B cell (primary cell): ENCODE data around the gene KRTAP10-2. TPM values are rescaled to one million over a fixed set of nuclear protein-coding genes. Genes with fewer than 3 reads are reported as not detected.
"Not testable (repeated sequence)": the region's sequence is repeated elsewhere in the genome, so short reads cannot be mapped to it uniquely, and the experiment has no call there.

Experiments used
- ATAC-seq: fragments of 200-7000 bp; cut with Tn5 transposase; one replicate; pipeline ENCODE4 v1.10.0; 2021; ENCODE audit warnings: low read depth, mild to moderate bottlenecking, moderate number of reproducible peaks, moderate library complexity
- CTCF ChIA-PET: fragments of 350-600 bp; sonication (Branson Sonifier 250); formaldehyde crosslinking; loops from one replicate; lab custom pipeline; 2021; ENCODE audit warnings: antibody characterized with exemption, inconsistent platforms; lab: Charles Lee
- POLR2A ChIA-PET: fragments of 350-600 bp; sonication (Branson Sonifier 250); formaldehyde crosslinking; loops from one replicate; lab custom pipeline; 2021; ENCODE audit warnings: antibody characterized with exemption; lab: Charles Lee
- DNase-seq: peaks from one replicate; pipeline ENCODE4 v3.0.0; 2013
- H2AFZ ChIP-seq: 2 replicates; pipeline ENCODE4 v1.6.1; 2012; ENCODE audit warnings: mild to moderate bottlenecking, low read depth, low read length; ENCODE audit not compliant: insufficient read depth, poor library complexity, severe bottlenecking
- H3K27ac ChIP-seq, 2 donors: 1 replicate in 1 of 2; 2 replicates in 1 of 2; pipeline ENCODE4 v1.5.1; 2012 to 2013; ENCODE audit warnings: low read length in 2 of 2, mild to moderate bottlenecking in 2 of 2, moderate library complexity in 1 of 2
- H3K27me3 ChIP-seq, 4 experiments: fragments of 200-600 bp in 1 of 4; sonication (generic) in 1 of 4; replicated peaks in 1 of 4; 1 replicate in 2 of 4; 2 replicates in 2 of 4; pipeline versions ENCODE4 v1.6.1 to v1.7.0; 2013 to 2016; ENCODE audit warnings: low read length in 3 of 4, mild to moderate bottlenecking in 2 of 4, mixed read lengths in 1 of 4, moderate library complexity in 1 of 4; ENCODE audit not compliant: insufficient read depth in 4 of 4, control insufficient read depth in 3 of 4; ENCODE audit errors: control extremely low read depth in 1 of 4
- H3K36me3 ChIP-seq, 2 experiments: replicated peaks in 1 of 2; 1 replicate in 1 of 2; 2 replicates in 1 of 2; pipeline versions ENCODE4 v1.6.1 to v1.7.1; 2013; ENCODE audit warnings: low read length in 1 of 2; ENCODE audit not compliant: insufficient read depth in 2 of 2, control insufficient read depth in 1 of 2; ENCODE audit errors: control extremely low read depth in 1 of 2, extremely low read depth in 1 of 2
- H3K4me1 ChIP-seq, 2 donors: fragments of 200-600 bp in 1 of 2; sonication (generic) in 1 of 2; 1 replicate in 1 of 2; 2 replicates in 1 of 2; pipeline versions ENCODE4 v1.5.1 to v1.6.1; 2013 to 2017; ENCODE audit warnings: low read length in 2 of 2; ENCODE audit not compliant: control insufficient read depth in 2 of 2, insufficient read depth in 2 of 2
- H3K4me2 ChIP-seq: replicated peaks from 2 replicates; pipeline ENCODE3; 2012; ENCODE audit warnings: mild to moderate bottlenecking, low read depth, low read length; ENCODE audit not compliant: poor library complexity, severe bottlenecking
- H3K4me3 ChIP-seq, 5 experiments: fragments of 200-600 bp in 1 of 5; sonication (generic) in 1 of 5; 1 replicate in 3 of 5; 2 replicates in 2 of 5; pipeline versions ENCODE4 v1.5.1 to v1.7.0; 2011 to 2016; ENCODE audit warnings: low read length in 4 of 5, mild to moderate bottlenecking in 4 of 5, low read depth in 2 of 5, control low read depth in 1 of 5, moderate library complexity in 1 of 5; ENCODE audit not compliant: insufficient read depth in 1 of 5; ENCODE audit errors: control extremely low read depth in 1 of 5, extremely low read depth in 1 of 5
- H3K79me2 ChIP-seq: fragments of 200-600 bp; sonication (generic); one replicate; pipeline ENCODE4 v1.6.0; 2016; ENCODE audit warnings: low read length; ENCODE audit not compliant: control insufficient read depth, insufficient read depth
- H3K9ac ChIP-seq: fragments of 200-600 bp; sonication (generic); 2 replicates; pipeline ENCODE4 v1.6.1; 2017; ENCODE audit warnings: mild to moderate bottlenecking, low read length, moderate library complexity
- H3K9me3 ChIP-seq, 3 donors: one replicate each; pipeline versions ENCODE4 v1.6.1 to v1.7.1; 2013; ENCODE audit warnings: low read length in 2 of 3; ENCODE audit not compliant: control insufficient read depth in 2 of 3, insufficient read depth in 1 of 3; ENCODE audit errors: control extremely low read depth in 1 of 3
- H4K20me1 ChIP-seq: 2 replicates; pipeline ENCODE4 v1.6.0; 2012; ENCODE audit warnings: mild to moderate bottlenecking, low read length; ENCODE audit not compliant: insufficient read depth, control insufficient read depth, poor library complexity, severe bottlenecking
- H3K27ac Mint-ChIP-seq: one replicate; pipeline ENCODE4 v1.8.0; 2021; ENCODE audit warnings: mixed read lengths
- H3K27me3 Mint-ChIP-seq: one replicate; pipeline ENCODE4 v1.8.0; 2021; ENCODE audit warnings: mixed read lengths
- H3K4me1 Mint-ChIP-seq: one replicate; pipeline ENCODE4 v1.8.0; 2021; ENCODE audit warnings: mixed read lengths
- H3K4me3 Mint-ChIP-seq: one replicate; pipeline ENCODE4 v1.8.0; 2021; ENCODE audit warnings: mixed read lengths
- H3K9me3 Mint-ChIP-seq: one replicate; pipeline ENCODE4 v1.8.0; 2022; ENCODE audit warnings: mixed read lengths; ENCODE audit not compliant: insufficient read depth
- EZH2 ChIP-seq: IDR thresholded peaks from 2 replicates; pipeline ENCODE4 v1.6.1; 2012; ENCODE audit warnings: borderline replicate concordance, low read depth, mild to moderate bottlenecking, moderate library complexity, low read length; ENCODE audit not compliant: insufficient read depth, poor library complexity, severe bottlenecking
- WGBS: methylation state at CpG from one replicate; pipeline ENCODE4 v1.1.5; 2013; ENCODE audit warnings: missing lambda C conversion rate; ENCODE audit not compliant: insufficient coverage; 5-methylcytosine and 5-hydroxymethylcytosine counted together
- intact Hi-C: fragments of 100-400 bp; cut with micrococcal nuclease; formaldehyde crosslinking; loops from one replicate; pipeline ENCODE4 v1.10.0; 2022
- polyA plus RNA-seq: library from polyadenylated mRNA; depleted of rRNA; stranded (reverse); fragments of >200 nt; gene quantifications from 2 replicates; pipeline ENCODE4 v1.2.3, GENCODE V29; 2012
- total RNA-seq, 2 donors: library from RNA; stranded (reverse); fragments of 120-200 nt in 1 of 2; gene quantifications; 1 replicate in 1 of 2; 2 replicates in 1 of 2; pipeline versions ENCODE4 v1.2.3 to v1.2.4, GENCODE V29; 2013 to 2022
- TF ChIP-seq, protein P1 (sequence below): fragments of 200-600 bp; IDR thresholded peaks from one replicate; pipeline ENCODE4 v1.8.0; 2022; ENCODE audit warnings: antibody characterized with exemption, mild to moderate bottlenecking

Gene KRTAP10-2
- total and polyA plus RNA-seq, 2 donors (not counting 1 experiment from before 2014, with no cell fraction given), result not detected

DNA sequence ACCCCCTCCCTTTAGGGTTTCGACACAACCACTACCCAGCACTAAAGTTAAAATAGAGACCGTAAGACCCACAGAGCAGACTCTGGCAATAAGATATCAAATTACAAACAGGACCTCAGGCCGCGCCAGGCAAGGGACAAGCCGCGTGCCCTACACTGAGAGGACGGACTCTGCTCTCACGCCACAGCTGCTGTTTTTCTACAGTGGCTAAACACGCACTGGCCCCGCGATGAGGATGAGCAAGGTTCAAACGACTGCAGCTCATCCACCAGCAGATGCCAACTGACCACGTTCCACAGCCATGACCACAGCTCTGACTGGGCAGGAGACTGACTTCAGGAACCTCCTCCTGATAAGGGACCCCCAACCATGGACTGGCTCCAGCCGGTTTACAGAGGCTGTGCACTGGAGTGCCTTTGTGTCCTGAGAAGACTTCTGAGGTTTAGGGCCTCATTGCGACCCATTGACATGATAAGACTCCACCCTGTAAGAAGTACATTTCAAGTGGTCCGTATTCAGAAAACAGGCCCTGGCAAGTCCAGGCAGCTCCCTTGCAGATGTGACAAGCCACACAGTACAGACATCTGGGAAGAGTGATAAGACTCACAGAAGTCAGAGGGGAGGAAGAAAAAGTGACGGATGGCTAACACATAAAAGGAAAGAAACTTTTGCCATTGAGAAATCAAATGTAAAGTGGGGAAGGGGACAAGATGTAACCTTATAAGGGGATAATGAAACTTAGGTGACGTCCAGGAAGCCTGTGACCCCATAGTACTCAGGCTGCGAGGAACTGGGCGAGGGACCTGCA is 42.5 kb upstream of the KRTAP10-2 start:
- 78% methylated on average over 20 of the region's 20 CpGs for WGBS

DNA sequence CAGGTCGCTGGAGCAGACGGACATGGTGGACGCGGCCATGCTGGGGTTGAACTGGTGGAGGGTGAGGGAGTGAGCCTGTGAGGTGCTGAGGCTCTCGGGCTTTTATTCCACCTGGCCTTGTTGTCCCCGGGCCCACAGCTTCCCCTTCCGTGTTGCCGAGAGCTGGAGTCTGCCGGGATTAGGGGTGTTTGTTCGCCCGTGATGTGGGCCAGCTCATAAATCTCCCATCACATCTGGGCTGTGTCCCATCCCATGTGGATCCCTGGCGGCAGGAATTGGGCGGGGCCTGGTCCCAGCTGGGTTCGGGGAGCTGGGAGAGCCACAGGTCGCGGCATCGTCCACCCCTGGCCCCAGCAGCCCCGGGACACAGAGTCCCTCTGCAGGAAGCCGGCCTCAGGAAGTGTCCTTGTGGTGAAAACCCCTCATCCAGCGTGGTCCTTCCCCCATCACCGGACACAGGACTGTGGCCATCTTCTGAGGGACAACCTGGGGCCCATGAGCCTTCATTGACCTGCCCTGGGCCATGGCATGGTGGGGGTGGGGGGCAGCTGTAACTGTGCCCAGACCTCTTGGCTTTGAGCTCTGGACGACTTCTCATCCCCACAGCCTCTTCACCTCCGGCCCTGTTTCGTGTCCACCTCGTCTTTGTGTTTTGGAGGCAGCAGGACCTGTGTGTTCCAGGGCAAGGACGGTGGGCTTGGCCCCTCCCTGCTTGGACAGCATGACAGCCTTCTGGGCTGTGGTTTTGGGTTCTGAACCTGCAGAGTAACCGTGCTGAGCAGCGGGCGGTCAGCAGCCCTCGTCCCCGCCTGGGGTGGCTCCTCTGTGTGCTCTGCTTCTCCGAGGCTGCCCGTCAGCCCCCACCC is 41.4 kb upstream of the KRTAP10-2 start, which contains the start of gene KRTAP10-6:
KRTAP10-6 (minus strand) TSS at position 60 of the 866 bp plus-strand sequence; CDS start at position 39, 21 bp downstream.
- Mint-ChIP-seq H3K27me3 (peaks cover 17% of the 10 kb centered on the region), H3K4me3 (no peak within 1 kb of the TSS), H3K27ac (no peak within 1 kb of the TSS), H3K9me3 (peaks cover 2% of the 10 kb centered on the region), H3K4me1 (no peaks in the 10 kb centered on the region)
- Histone ChIP-seq H3K9me3 (no peaks in the 10 kb centered on the region), H4K20me1 (no peaks in the 10 kb centered on the region), H3K4me1 (no peaks in the 10 kb centered on the region), H3K27ac (no peak within 1 kb of the TSS), H3K4me3 (no peak within 1 kb of the TSS), H3K36me3 (no peaks in the 10 kb centered on the region), H3K27me3 (no peaks in the 10 kb centered on the region), H2AFZ (no peak within 1 kb of the TSS), H3K79me2 (no peaks in the 10 kb centered on the region), H3K4me2 (no peak within 1 kb of the TSS), H3K9ac (no peak within 1 kb of the TSS)
- ChIA-PET CTCF (no interaction called here), POLR2A (no interaction called here)
- intact Hi-C loops, result no loop called here
- 70% methylated on average over 30 of the region's 33 CpGs for WGBS
- TF ChIP-seq, protein P1, sequence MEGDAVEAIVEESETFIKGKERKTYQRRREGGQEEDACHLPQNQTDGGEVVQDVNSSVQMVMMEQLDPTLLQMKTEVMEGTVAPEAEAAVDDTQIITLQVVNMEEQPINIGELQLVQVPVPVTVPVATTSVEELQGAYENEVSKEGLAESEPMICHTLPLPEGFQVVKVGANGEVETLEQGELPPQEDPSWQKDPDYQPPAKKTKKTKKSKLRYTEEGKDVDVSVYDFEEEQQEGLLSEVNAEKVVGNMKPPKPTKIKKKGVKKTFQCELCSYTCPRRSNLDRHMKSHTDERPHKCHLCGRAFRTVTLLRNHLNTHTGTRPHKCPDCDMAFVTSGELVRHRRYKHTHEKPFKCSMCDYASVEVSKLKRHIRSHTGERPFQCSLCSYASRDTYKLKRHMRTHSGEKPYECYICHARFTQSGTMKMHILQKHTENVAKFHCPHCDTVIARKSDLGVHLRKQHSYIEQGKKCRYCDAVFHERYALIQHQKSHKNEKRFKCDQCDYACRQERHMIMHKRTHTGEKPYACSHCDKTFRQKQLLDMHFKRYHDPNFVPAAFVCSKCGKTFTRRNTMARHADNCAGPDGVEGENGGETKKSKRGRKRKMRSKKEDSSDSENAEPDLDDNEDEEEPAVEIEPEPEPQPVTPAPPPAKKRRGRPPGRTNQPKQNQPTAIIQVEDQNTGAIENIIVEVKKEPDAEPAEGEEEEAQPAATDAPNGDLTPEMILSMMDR, result no peak
- no peak for TF ChIP-seq EZH2
- ATAC-seq (no peak), DNase-seq (no peak)

More for the DNA sequence above, 42.5 kb upstream of the KRTAP10-2 start:
- no peak overlapping the region for H3K4me3 ChIP-seq
- Mint-ChIP-seq H3K9me3 (peaks cover 6% of the 10 kb centered on the region), H3K4me3 (no peak overlapping the region), H3K27ac (no peak overlapping the region), H3K4me1 (no peaks in the 10 kb centered on the region), H3K27me3 (peaks cover 24% of the 10 kb centered on the region)
- POLR2A ChIA-PET, result no interaction called here
- no peak overlapping the region for H3K4me2 ChIP-seq
- H3K79me2 ChIP-seq, result no peaks in the 10 kb centered on the region
- intact Hi-C loops, result no loop called here
- H4K20me1 ChIP-seq, result no peaks in the 10 kb centered on the region
- DNase-seq (no peak), ATAC-seq (no peak)
- H3K9ac ChIP-seq, result no peak overlapping the region
- CTCF ChIA-PET, result no interaction called here
- peaks cover 0 to 2% (median 0%) of the 10 kb centered on the region in 3 donors for H3K9me3 ChIP-seq
- no peaks in the 10 kb centered on the region for H3K4me1 ChIP-seq
- H2AFZ ChIP-seq, result no peak overlapping the region
- H3K27ac ChIP-seq, result no peak overlapping the region
- H3K27me3 ChIP-seq, result peaks cover 0 to 3% (median 0%) of the 10 kb centered on the region in 4 experiments
- no peaks in the 10 kb centered on the region for H3K36me3 ChIP-seq
- TF ChIP-seq EZH2, result no peak

DNA sequence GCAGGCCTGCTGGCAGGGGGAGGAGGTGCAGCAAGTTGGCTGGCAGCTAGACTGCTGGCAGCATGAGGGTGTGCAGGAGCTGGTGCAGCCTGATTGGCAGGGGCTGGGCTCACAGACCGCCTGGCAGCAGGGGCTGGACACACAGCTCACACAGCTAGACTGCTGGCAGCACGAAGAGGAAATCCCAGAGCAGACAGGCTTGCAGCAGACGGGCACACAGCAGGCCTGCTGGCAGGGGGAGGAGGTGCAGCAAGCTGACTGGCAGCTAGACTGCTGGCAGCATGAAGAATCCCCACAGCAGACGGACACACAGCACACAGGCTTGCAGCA is 40.5 kb upstream of the KRTAP10-2 start:
- POLR2A ChIA-PET, H4K20me1 ChIP-seq, H3K9me3 Mint-ChIP-seq, H3K4me3 ChIP-seq, DNase-seq, H2AFZ ChIP-seq, intact Hi-C loops, H3K4me2 ChIP-seq, H3K27me3 ChIP-seq, ATAC-seq, H3K79me2 ChIP-seq, H3K27ac Mint-ChIP-seq, H3K9me3 ChIP-seq, H3K4me1 ChIP-seq, H3K4me1 Mint-ChIP-seq, H3K9ac ChIP-seq, H3K36me3 ChIP-seq, H3K27ac ChIP-seq, H3K4me3 Mint-ChIP-seq, CTCF ChIA-PET: not testable (repeated sequence)
- no CpG with 5 or more reads among the region's 4 CpGs for WGBS
- H3K27me3 Mint-ChIP-seq, result peaks cover 26% of the 10 kb centered on the region
